ENCODE results near the gene CCDC27.
"Not testable (repeated sequence)": the region's sequence is repeated elsewhere in the genome, so short reads cannot be mapped to it uniquely, and the experiment has no call there.

The CCDC27 gene

GRCh38 chr1:3803905-3804626 is 51.8 kb downstream of the CCDC27 start:
- H3K4me1 Mint-ChIP-seq, result peaks cover 10% of the 10 kb centered on the region
- no peak overlapping the region for H3K27ac Mint-ChIP-seq
- peaks cover 27% of the 10 kb centered on the region for H3K27me3 Mint-ChIP-seq (ENCODE audit: low read depth)
- peaks cover 18% of the 10 kb centered on the region for H3K9me3 Mint-ChIP-seq
- no peak for TF ChIP-seq CTCF (IDR thresholded peaks at IDR 0.05; ENCODE audit: unreplicated experiment in 3 of 3)
- H3K36me3 Mint-ChIP-seq (ENCODE audit: low read depth), result no peaks in the 10 kb centered on the region
- no peak overlapping the region for H3K4me3 Mint-ChIP-seq

- Mint-ChIP-seq H3K9me3 (peaks cover 18% of the 10 kb centered on the region), H3K27me3 (ENCODE audit: low read depth) (peaks cover 25% of the 10 kb centered on the region)
- not testable (repeated sequence) for H3K27ac Mint-ChIP-seq; H3K36me3 Mint-ChIP-seq (ENCODE audit: low read depth); H3K4me3 Mint-ChIP-seq; H3K4me1 Mint-ChIP-seq
Observed at GRCh38 chr1:3804627-3804944, 52.3 kb downstream of the CCDC27 start.

- Mint-ChIP-seq H3K4me3 (no peak overlapping the region), H3K9me3 (peaks cover 18% of the 10 kb centered on the region), H3K27ac (no peak overlapping the region), H3K27me3 (ENCODE audit: low read depth) (peaks cover 22% of the 10 kb centered on the region), H3K4me1 (peaks cover 5% of the 10 kb centered on the region), H3K36me3 (ENCODE audit: low read depth) (no peaks in the 10 kb centered on the region)
- TF ChIP-seq CTCF (IDR thresholded peaks at IDR 0.05; ENCODE audit: unreplicated experiment in 3 of 3), result no peak
Observed at GRCh38 chr1:3805038-3805437, 52.8 kb downstream of the CCDC27 start.

GRCh38 chr1:3807769-3808168 is 55.5 kb downstream of the CCDC27 start:
- Mint-ChIP-seq H3K4me1 (no peaks in the 10 kb centered on the region), H3K27ac (no peak overlapping the region), H3K27me3 (ENCODE audit: low read depth) (peaks cover 17% of the 10 kb centered on the region), H3K36me3 (ENCODE audit: low read depth) (no peaks in the 10 kb centered on the region), H3K9me3 (peaks cover 18% of the 10 kb centered on the region), H3K4me3 (no peak overlapping the region)
- no peak for TF ChIP-seq CTCF (IDR thresholded peaks at IDR 0.05; ENCODE audit: unreplicated experiment in 3 of 3)

- Mint-ChIP-seq H3K27me3 (ENCODE audit: low read depth) (peaks cover 4% of the 10 kb centered on the region), H3K9me3 (peaks cover 18% of the 10 kb centered on the region), H3K36me3 (ENCODE audit: low read depth) (peaks cover 4% of the 10 kb centered on the region), H3K4me1 (no peaks in the 10 kb centered on the region), H3K27ac (no peak overlapping the region), H3K4me3 (no peak overlapping the region)
- no peak for TF ChIP-seq CTCF (IDR thresholded peaks at IDR 0.05; ENCODE audit: unreplicated experiment in 3 of 3)
Observed at GRCh38 chr1:3809680-3810079, 57.4 kb downstream of the CCDC27 start.

GRCh38 chr1:3810149-3810761 is 58.0 kb downstream of the CCDC27 start:
- H3K9me3 Mint-ChIP-seq, result peaks cover 14% of the 10 kb centered on the region
- H3K4me3 Mint-ChIP-seq; H3K36me3 Mint-ChIP-seq (ENCODE audit: low read depth); H3K27ac Mint-ChIP-seq; H3K4me1 Mint-ChIP-seq; H3K27me3 Mint-ChIP-seq (ENCODE audit: low read depth): not testable (repeated sequence)

- Mint-ChIP-seq H3K4me3 (no peak overlapping the region), H3K4me1 (no peaks in the 10 kb centered on the region), H3K27me3 (ENCODE audit: low read depth) (no peaks in the 10 kb centered on the region), H3K36me3 (ENCODE audit: low read depth) (peaks cover 12% of the 10 kb centered on the region), H3K27ac (peak overlapping the region in 1 of 3 experiments; percentile 35), H3K9me3 (peaks cover 4% of the 10 kb centered on the region)
- no peak for TF ChIP-seq CTCF (IDR thresholded peaks at IDR 0.05; ENCODE audit: unreplicated experiment in 3 of 3)
Observed at GRCh38 chr1:3811595-3811911, 59.3 kb downstream of the CCDC27 start.
